Fibroblast of pulmonary artery (primary cell): ENCODE measurements around the gene ATG16L2.

Experiments used
- DNase-seq: peaks from one replicate; pipeline ENCODE4 v3.0.0-alpha.2; 2010; ENCODE audit warnings: low read depth
- H3K4me3 ChIP-seq: replicated peaks from 2 replicates; pipeline ENCODE4 v1.5.1; 2011; ENCODE audit warnings: low read depth, mild to moderate bottlenecking, control low read depth, low read length, moderate library complexity
- CTCF ChIP-seq: IDR thresholded peaks from 2 replicates; pipeline ENCODE4 v1.5.1; 2011; ENCODE audit warnings: mild to moderate bottlenecking, control low read depth, low read length, inconsistent platforms; ENCODE audit errors: missing control alignments

The ATG16L2 gene

GRCh38 chr11:72831521-72832300 lies 17.5 kb downstream of the ATG16L2 start:
- DNase-seq, result peak; percentile 82
- peak; percentile 99 for TF ChIP-seq CTCF
- no peak overlapping the region for H3K4me3 ChIP-seq

GRCh38 chr11:72832301-72833082 lies 18.3 kb downstream of the ATG16L2 start:
- DNase-seq, result no peak
- no peak overlapping the region for H3K4me3 ChIP-seq
- no peak for TF ChIP-seq CTCF

GRCh38 chr11:72833083-72833733 lies 19.0 kb downstream of the ATG16L2 start:
- TF ChIP-seq CTCF, result no peak
- H3K4me3 ChIP-seq, result no peak overlapping the region
- DNase-seq, result no peak

GRCh38 chr11:72833811-72834493 lies 19.7 kb downstream of the ATG16L2 start:
- TF ChIP-seq CTCF, result no peak
- no peak overlapping the region for H3K4me3 ChIP-seq
- no peak for DNase-seq

- no peak overlapping the region for H3K4me3 ChIP-seq
- TF ChIP-seq CTCF, result no peak
- DNase-seq, result no peak
Observed at GRCh38 chr11:72834905-72835304, 20.7 kb downstream of the ATG16L2 start.

GRCh38 chr11:72836111-72836510 lies 21.9 kb downstream of the ATG16L2 start:
- H3K4me3 ChIP-seq, result no peak overlapping the region
- no peak for TF ChIP-seq CTCF
- DNase-seq, result no peak
